Ishikawa (cell line): ENCODE results near the gene EEPD1.

Source experiments
- CEBPB ChIP-seq: IDR thresholded peaks from 2 replicates; pipeline ENCODE4 v1.6.1; 2012
- EP300 ChIP-seq: IDR thresholded peaks from 2 replicates; pipeline ENCODE4 v1.6.1; 2012; ENCODE audit warnings: borderline replicate concordance
- RAD21 ChIP-seq: IDR thresholded peaks from 2 replicates; pipeline ENCODE4 v1.6.1; 2012; ENCODE audit warnings: low read depth
- YY1 ChIP-seq: IDR thresholded peaks from 2 replicates; pipeline ENCODE4 v1.6.1; 2012; ENCODE audit warnings: low read depth

DNA sequence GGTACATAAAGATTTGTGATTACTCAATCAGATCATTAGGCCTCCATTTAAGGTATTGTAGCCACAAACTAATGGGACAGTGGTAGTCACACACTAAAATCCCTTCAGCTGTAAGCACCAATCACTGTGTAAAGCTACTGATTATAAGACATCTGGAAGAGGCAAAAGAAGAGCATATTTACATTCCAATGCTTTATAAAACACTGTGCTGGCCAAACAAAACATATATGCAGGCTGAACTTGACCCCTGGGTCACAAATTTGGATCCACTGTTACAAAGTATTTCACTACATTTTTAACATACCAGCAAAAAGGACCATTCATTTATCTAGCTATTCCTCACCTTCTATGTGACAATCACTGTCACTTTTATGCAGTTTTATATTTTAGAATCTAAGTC lies 195.2 kb downstream of the EEPD1 start:
- TF ChIP-seq CEBPB, result no peak
- no peak for TF ChIP-seq EP300
- no peak for TF ChIP-seq RAD21
- no peak for TF ChIP-seq YY1
